GM12878 (cell line): Measurements from ENCODE around the gene ABHD14A.

Experiments used
- EZH2 ChIP-seq: IDR thresholded peaks from 2 replicates; pipeline ENCODE4 v1.6.1; 2012; ENCODE audit warnings: low read depth, mild to moderate bottlenecking, control low read depth, inconsistent platforms, low read length, borderline replicate concordance; ENCODE audit not compliant: control insufficient read depth
- HCFC1 ChIP-seq: fragments of 150-350 bp; IDR thresholded peaks from 2 replicates; pipeline ENCODE4 v1.6.1; 2014; ENCODE audit warnings: low read length
- JUNB ChIP-seq: IDR thresholded peaks from 2 replicates; pipeline ENCODE4 v1.6.1; 2016; ENCODE audit warnings: antibody characterized with exemption, mild to moderate bottlenecking
- MYC ChIP-seq: IDR thresholded peaks from 2 replicates; pipeline ENCODE4 v1.6.1; 2011; ENCODE audit warnings: mild to moderate bottlenecking, low read length, moderate library complexity, inconsistent platforms; ENCODE audit not compliant: insufficient read depth, insufficient replicate concordance, insufficient read length, severe bottlenecking
- NR2F1 ChIP-seq: fragments of 450-650 bp; conservative IDR thresholded peaks from 2 replicates; pipeline ENCODE4 v1.6.1; 2017; ENCODE audit warnings: mild to moderate bottlenecking
- POLR2AphosphoS5 ChIP-seq: IDR thresholded peaks from 2 replicates; pipeline ENCODE4 v1.6.1; 2011; ENCODE audit warnings: mild to moderate bottlenecking, low read length, inconsistent platforms
- RELA ChIP-seq: fragments of 450-650 bp; IDR thresholded peaks from 2 replicates; pipeline ENCODE4 v1.8.0; 2014; ENCODE audit warnings: borderline replicate concordance; ENCODE audit not compliant: partially characterized antibody
- ZZZ3 ChIP-seq: IDR thresholded peaks from 2 replicates; pipeline ENCODE4 v1.6.1; 2011; ENCODE audit warnings: low read depth; ENCODE audit not compliant: control insufficient read depth, insufficient read length
- TF ChIP-seq, protein P1 (sequence below), 3 experiments: IDR thresholded peaks in 2 of 3; conservative IDR thresholded peaks in 1 of 3; 2 replicates each; pipeline ENCODE4 v1.5.1; 2011; ENCODE audit warnings: low read depth in 3 of 3, low read length in 3 of 3, mild to moderate bottlenecking in 3 of 3, control low read depth in 2 of 3, moderate library complexity in 2 of 3, inconsistent platforms in 1 of 3, mixed read lengths in 1 of 3; ENCODE audit not compliant: control insufficient read depth in 2 of 3, insufficient read depth in 1 of 3; ENCODE audit errors: extremely low read depth in 1 of 3

DNA sequence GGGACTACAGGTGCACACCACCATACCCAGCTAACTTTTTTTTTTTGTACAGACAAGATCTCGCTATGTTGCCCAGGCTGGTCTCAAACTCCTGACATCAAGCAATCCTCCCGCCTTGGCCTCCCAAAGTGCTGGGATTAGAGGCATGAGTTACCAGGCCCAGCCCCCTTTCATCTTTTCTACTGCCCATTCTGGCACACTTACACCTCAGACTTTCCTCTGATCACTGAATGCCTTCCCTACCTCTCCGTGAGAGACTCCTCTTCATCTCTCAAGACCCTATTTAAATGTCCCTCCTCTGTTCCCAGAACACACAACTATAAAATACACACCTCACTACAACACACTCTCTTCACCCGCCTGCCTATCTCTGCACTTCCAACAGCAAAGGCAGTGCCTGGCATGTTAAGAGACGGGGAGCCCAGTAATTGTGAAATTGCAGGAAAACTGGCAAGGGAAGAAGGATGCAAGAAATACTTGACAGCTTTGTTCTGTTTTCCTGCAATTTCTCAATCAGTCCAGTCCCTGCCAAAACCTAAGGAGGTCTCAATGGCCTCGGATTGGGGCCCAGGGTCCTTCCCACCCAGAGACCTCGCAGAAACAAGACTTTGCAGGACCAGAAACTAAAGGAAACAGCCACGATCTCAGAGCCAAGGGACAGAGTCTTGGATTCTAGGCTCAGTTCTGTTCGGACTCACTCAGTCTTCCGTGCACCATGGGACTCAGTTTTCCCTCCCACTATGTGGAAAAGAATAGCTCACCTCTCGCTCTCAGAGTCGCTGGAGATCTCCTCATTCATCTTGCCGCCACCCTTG, 34.0 kb upstream of the ABHD14A start:
- TF ChIP-seq POLR2AphosphoS5: no peak
- TF ChIP-seq, protein P1, sequence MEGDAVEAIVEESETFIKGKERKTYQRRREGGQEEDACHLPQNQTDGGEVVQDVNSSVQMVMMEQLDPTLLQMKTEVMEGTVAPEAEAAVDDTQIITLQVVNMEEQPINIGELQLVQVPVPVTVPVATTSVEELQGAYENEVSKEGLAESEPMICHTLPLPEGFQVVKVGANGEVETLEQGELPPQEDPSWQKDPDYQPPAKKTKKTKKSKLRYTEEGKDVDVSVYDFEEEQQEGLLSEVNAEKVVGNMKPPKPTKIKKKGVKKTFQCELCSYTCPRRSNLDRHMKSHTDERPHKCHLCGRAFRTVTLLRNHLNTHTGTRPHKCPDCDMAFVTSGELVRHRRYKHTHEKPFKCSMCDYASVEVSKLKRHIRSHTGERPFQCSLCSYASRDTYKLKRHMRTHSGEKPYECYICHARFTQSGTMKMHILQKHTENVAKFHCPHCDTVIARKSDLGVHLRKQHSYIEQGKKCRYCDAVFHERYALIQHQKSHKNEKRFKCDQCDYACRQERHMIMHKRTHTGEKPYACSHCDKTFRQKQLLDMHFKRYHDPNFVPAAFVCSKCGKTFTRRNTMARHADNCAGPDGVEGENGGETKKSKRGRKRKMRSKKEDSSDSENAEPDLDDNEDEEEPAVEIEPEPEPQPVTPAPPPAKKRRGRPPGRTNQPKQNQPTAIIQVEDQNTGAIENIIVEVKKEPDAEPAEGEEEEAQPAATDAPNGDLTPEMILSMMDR (IDR thresholded peaks at IDR 0.05 in 2 of 3, conservative IDR thresholded peaks at IDR 0.05 in 1 of 3; ENCODE audit: control insufficient read depth in 2 of 3, extremely low read depth in 1 of 3, insufficient read depth in 1 of 3, low read depth in 3 of 3, low read length in 3 of 3): no peak
- TF ChIP-seq MYC: no peak
- no peak for TF ChIP-seq NR2F1
- TF ChIP-seq JUNB: no peak
- no peak for TF ChIP-seq ZZZ3
- no peak for TF ChIP-seq EZH2
- no peak for TF ChIP-seq HCFC1
- no peak for TF ChIP-seq RELA
